GM23248 (cell line): ENCODE measurements around the gene DYSF.

Experiments
- EZH2 ChIP-seq: fragments of 200-600 bp; sonication (generic); IDR thresholded peaks from 2 replicates; pipeline ENCODE4 v1.6.1; 2018; ENCODE audit warnings: antibody characterized with exemption, mild to moderate bottlenecking; ENCODE audit not compliant: insufficient read depth, poor library complexity, severe bottlenecking
- EZH2phosphoT487 ChIP-seq: fragments of 200-600 bp; sonication (generic); IDR thresholded peaks from 2 replicates; pipeline ENCODE4 v1.6.1; 2018; ENCODE audit warnings: antibody characterized with exemption, moderate library complexity, mild to moderate bottlenecking, low read depth; ENCODE audit not compliant: insufficient read depth

- no peak for TF ChIP-seq EZH2phosphoT487
- TF ChIP-seq EZH2: no peak
Measured at GRCh38 chr2:71696381-71696780, 243.0 kb downstream of the DYSF start.
